ENCODE measurements around the gene C5.

Gene C5

GRCh38 chr9:120928015-120928482, 122.0 kb downstream of the C5 start:
- in situ Hi-C loops (cut with MboI; ENCODE audit: low sequenced_read_pairs): no loop called here

- in situ Hi-C loops (cut with MboI; ENCODE audit: low sequenced_read_pairs): no loop called here
Measured at GRCh38 chr9:120927269-120928014, 122.6 kb downstream of the C5 start.

GRCh38 chr9:120926397-120926928, 123.6 kb downstream of the C5 start, which contains the start of gene TRAF1:
TSS of gene TRAF1 (minus strand) at chr9:120926796. CDS start at chr9:120926075, 721 bp downstream.
- in situ Hi-C loops (cut with MboI; ENCODE audit: low sequenced_read_pairs): no loop called here

- in situ Hi-C loops (cut with MboI; ENCODE audit: low sequenced_read_pairs): no loop called here
Measured at GRCh38 chr9:120925535-120926396, 124.3 kb downstream of the C5 start.

GRCh38 chr9:120924698-120925534, 125.2 kb downstream of the C5 start:
- in situ Hi-C loops (cut with MboI; ENCODE audit: low sequenced_read_pairs): no loop called here

- in situ Hi-C loops (cut with MboI; ENCODE audit: low sequenced_read_pairs): no loop called here
Measured at GRCh38 chr9:120923620-120924328, 126.3 kb downstream of the C5 start.

- in situ Hi-C loops (cut with MboI; ENCODE audit: low sequenced_read_pairs): no loop called here
Measured at GRCh38 chr9:120922404-120923195, 127.5 kb downstream of the C5 start.

- in situ Hi-C loops (cut with MboI; ENCODE audit: low sequenced_read_pairs): no loop called here
Measured at GRCh38 chr9:120921661-120922181, 128.4 kb downstream of the C5 start.

- in situ Hi-C loops (cut with MboI; ENCODE audit: low sequenced_read_pairs): no loop called here
Measured at GRCh38 chr9:120920806-120921178, 129.3 kb downstream of the C5 start.

- in situ Hi-C loops (cut with MboI; ENCODE audit: low sequenced_read_pairs): no loop called here
Measured at GRCh38 chr9:120919843-120920805, 130.0 kb downstream of the C5 start.

GRCh38 chr9:120918931-120919842, 130.9 kb downstream of the C5 start:
- in situ Hi-C loops (cut with MboI; ENCODE audit: low sequenced_read_pairs): no loop called here

GRCh38 chr9:120917929-120918762, 131.9 kb downstream of the C5 start:
- in situ Hi-C loops (cut with MboI; ENCODE audit: low sequenced_read_pairs): no loop called here

GRCh38 chr9:120916991-120917880, 132.8 kb downstream of the C5 start:
- in situ Hi-C loops (cut with MboI; ENCODE audit: low sequenced_read_pairs): no loop called here

GRCh38 chr9:120916588-120916987, 133.5 kb downstream of the C5 start:
- in situ Hi-C loops (cut with MboI; ENCODE audit: low sequenced_read_pairs): no loop called here

- in situ Hi-C loops (cut with MboI; ENCODE audit: low sequenced_read_pairs): no loop called here
Measured at GRCh38 chr9:120915854-120916470, 134.1 kb downstream of the C5 start.
